Coronary artery (tissue), 2 donors: ENCODE measurements around the gene FIBCD1.

Source experiments
- DNase-seq: peaks from one replicate; pipeline ENCODE4 v3.0.0-alpha.2; 2017; ENCODE audit warnings: low spot score
- H3K27ac ChIP-seq, 2 donors: fragments of 200-600 bp; sonication (generic); one replicate each; pipeline ENCODE4 v1.5.1; 2016 to 2019
- H3K4me3 ChIP-seq: fragments of 200-600 bp; sonication (generic); 2 replicates; pipeline ENCODE4 v1.5.1; 2016; ENCODE audit warnings: mild to moderate bottlenecking, moderate library complexity
- TF ChIP-seq, protein P1 (sequence below): fragments of 200-600 bp; sonication (generic); IDR thresholded peaks from one replicate; pipeline ENCODE4 v1.5.1; 2019; ENCODE audit warnings: antibody characterized with exemption

Gene FIBCD1

DNA sequence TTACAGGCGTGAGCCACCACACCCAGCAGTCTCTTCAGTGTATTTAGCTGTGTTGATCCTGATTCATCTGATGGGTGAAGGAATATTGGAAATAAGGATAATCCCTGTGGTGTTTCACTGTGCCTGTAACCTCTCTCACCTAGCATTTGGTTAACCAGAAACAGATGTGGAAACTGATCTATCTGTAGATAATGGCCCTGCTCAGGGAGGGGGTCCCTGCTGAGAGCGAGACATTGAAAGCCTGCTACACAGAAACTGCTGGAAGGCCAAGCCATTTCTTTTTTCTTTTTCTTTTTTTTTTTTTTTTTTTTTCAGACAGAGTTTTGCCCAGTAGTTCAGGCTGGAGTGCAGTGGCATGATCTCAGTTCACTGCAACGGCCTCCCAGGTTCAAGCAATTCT lies 70.8 kb downstream of the FIBCD1 start:
- Histone ChIP-seq H3K4me3 (no peak overlapping the region), H3K27ac (no peak overlapping the region)
- TF ChIP-seq, protein P1, sequence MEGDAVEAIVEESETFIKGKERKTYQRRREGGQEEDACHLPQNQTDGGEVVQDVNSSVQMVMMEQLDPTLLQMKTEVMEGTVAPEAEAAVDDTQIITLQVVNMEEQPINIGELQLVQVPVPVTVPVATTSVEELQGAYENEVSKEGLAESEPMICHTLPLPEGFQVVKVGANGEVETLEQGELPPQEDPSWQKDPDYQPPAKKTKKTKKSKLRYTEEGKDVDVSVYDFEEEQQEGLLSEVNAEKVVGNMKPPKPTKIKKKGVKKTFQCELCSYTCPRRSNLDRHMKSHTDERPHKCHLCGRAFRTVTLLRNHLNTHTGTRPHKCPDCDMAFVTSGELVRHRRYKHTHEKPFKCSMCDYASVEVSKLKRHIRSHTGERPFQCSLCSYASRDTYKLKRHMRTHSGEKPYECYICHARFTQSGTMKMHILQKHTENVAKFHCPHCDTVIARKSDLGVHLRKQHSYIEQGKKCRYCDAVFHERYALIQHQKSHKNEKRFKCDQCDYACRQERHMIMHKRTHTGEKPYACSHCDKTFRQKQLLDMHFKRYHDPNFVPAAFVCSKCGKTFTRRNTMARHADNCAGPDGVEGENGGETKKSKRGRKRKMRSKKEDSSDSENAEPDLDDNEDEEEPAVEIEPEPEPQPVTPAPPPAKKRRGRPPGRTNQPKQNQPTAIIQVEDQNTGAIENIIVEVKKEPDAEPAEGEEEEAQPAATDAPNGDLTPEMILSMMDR = no peak
- DNase-seq = no peak

DNA sequence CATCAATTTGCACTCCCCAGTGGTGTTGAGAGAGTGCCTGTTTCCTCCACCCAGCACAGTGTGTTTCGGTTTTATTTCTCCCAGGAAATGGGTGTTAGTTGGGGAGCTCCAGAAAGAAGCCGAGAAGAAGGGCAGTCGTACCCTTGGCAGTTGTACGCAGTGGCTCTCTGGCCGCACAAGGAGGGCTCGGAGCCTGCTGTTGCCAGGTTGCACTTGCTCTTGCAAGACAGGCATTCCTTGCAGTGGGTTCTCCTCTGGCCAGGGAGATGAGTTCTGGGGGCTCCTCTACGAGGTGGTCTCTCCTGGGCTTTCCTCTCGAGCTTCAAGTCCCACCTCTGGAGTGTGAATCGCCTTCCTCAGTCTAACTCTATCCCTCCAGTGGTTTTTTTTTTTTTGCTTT lies 71.5 kb downstream of the FIBCD1 start:
- DNase-seq = no peak
- Histone ChIP-seq H3K4me3 (no peak overlapping the region), H3K27ac (peak overlapping the region in 1 of 2 donors; percentile 1)
- TF ChIP-seq, protein P1 = no peak

DNA sequence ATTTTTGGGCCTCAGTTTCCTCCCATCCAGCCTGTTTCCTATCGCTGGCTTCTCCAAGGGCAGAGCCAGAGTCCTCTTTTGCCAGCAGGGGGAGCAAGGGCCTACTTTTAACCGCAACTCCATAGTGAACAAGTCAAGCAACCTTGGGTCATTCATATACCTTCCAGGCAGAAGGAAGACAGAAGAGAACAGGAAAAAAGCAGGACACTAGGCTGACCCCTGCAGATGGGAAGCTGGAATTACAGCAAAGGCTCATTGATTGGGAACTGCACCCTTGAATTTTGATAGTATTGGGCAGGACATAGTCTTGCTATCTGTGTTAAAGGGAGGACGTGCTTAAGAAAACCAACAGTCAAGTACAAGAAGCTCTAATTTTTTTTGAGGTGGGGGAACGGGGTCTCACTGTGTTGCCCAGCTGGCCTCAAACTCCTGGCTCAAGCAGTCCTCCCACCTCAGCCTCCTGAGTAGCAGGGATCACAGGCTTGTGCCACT lies 72.5 kb downstream of the FIBCD1 start:
- Histone ChIP-seq H3K27ac (no peak overlapping the region), H3K4me3 (no peak overlapping the region)
- DNase-seq = peak; percentile 73
- TF ChIP-seq, protein P1 = peak; percentile 72

DNA sequence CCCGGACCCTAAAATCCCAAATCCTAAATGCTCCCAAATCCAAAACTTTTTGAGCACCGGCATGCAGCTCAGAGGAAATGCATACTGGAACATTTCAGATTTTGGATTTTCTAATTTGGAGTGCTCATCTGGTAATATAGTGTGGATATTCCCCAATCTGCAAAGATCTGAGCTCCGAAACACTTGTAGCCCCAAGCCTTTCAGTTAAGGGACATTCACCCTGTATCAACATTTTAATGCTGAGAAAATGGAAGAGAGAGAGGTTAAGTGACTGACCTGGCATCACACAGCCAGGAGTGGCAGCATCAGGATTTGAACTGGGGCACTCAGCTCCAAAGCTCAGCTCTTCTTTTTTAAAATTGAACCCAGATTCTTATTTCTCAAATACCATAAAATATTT lies 73.1 kb downstream of the FIBCD1 start:
- TF ChIP-seq, protein P1 = no peak
- DNase-seq = no peak
- Histone ChIP-seq H3K27ac (no peak overlapping the region), H3K4me3 (no peak overlapping the region)

DNA sequence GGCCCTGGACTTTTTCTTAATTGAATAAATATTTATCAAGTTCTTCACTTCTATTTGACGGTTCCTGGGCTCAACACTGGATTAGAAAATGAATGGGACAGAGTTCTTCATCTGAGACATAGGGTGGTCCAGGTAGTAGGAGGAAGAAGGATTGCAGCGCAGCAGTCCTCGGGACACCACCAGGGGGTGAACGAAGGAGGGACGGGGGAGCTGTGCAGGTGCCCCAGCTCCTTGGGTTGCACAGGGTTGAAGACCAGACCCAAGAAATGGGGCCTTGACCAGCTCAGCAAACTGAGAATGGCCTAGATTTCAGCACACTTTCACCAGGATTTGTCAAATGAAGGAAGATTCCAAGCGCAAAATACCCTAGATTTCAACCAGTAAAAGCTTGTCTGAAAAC lies 74.5 kb downstream of the FIBCD1 start:
- H3K4me3 ChIP-seq = no peak overlapping the region
- H3K27ac ChIP-seq = no peak overlapping the region
- peak; percentile 45 for DNase-seq
- TF ChIP-seq, protein P1 = no peak

DNA sequence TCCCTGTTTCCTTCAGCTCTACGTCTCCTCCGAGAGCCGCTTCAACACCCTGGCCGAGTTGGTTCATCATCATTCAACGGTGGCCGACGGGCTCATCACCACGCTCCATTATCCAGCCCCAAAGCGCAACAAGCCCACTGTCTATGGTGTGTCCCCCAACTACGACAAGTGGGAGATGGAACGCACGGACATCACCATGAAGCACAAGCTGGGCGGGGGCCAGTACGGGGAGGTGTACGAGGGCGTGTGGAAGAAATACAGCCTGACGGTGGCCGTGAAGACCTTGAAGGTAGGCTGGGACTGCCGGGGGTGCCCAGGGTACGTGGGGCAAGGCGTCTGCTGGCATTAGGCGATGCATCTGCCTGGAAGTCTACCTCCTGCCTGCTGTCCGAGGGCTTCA lies 76.3 kb downstream of the FIBCD1 start:
- Histone ChIP-seq H3K27ac (peak overlapping the region in 1 of 2 donors; percentile 56), H3K4me3 (no peak overlapping the region)
- peak; percentile 62 for DNase-seq
- TF ChIP-seq, protein P1 = no peak

DNA sequence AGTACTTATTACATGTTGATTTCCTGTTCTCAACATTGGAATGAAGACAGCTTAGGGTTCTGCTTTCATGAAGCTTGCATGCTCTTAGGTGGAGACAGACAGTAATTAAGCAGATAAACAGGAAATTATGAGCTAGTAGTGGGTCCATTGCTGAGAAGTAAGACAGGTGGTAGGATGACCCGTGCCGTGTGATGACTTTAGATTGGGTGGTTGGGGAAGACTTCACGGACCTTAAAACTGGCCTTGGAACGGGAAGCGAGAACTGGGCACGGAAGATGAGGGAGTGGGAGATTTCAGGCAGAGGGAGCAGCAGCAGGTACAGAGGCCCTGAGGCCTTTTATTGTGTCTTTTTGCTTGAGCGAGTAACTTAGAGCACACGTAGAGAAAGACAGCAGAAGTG lies 76.8 kb downstream of the FIBCD1 start:
- DNase-seq = peak; percentile 40
- TF ChIP-seq, protein P1 = no peak
- peak overlapping the region in 1 of 2 donors; percentile 56 for H3K27ac ChIP-seq
- no peak overlapping the region for H3K4me3 ChIP-seq
